ENCODE measurements around the gene GPATCH4.
A peak's percentile ranks its signal among the peaks of the same experiment; 100 is the strongest.

The GPATCH4 gene

GRCh38 chr1:156601122-156601830, at the start of gene GPATCH4:
Gene GPATCH4, minus strand, starts transcription at chr1:156601479.
- peak within 1 kb of the TSS; percentile 89 for H3K27ac ChIP-seq (ENCODE audit: low read depth, low read length)
- no peaks in the 10 kb centered on the region for H3K9me3 ChIP-seq (ENCODE audit: control insufficient read depth, insufficient read depth, low read length)
- peaks cover 36% of the 10 kb centered on the region for H3K36me3 ChIP-seq (ENCODE audit: control insufficient read depth, insufficient read depth, low read length)
- peaks cover 4% of the 10 kb centered on the region; the same call in 1 of the 2 replicates for H3K4me1 ChIP-seq (ENCODE audit: control insufficient read depth, insufficient read depth, low read length)
- peak within 1 kb of the TSS; percentile 90 for H3K4me3 ChIP-seq (ENCODE audit: low read depth, low read length)
- peak within 1 kb of the TSS; percentile 87 for H3K9ac ChIP-seq (ENCODE audit: low read depth, low read length)
- no peaks in the 10 kb centered on the region for H3K27me3 ChIP-seq (ENCODE audit: control insufficient read depth, insufficient read depth, low read length)

DNA sequence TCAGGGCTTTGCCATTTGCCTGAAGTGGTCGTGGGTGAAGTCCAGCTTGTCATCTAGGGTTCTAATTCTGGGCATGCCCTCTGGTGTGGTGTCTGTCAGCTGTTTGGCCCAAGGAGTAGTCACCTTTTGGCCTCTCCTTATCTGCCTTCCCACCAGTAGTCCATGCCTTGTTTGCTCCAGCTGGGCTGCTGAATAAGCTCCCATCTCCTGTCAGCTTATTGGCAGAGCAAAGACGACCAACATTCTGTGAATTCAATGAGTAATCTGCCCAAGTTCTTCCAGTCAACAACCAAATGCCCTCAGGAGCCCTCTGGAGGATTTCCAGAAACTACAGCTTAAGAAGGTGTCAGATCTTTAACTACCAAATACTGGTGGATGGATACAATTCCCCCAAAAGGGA, 47.7 kb upstream of the GPATCH4 start:
- Histone ChIP-seq H3K36me3 (ENCODE audit: control insufficient read depth, insufficient read depth, low read length) (no peaks in the 10 kb centered on the region), H3K9ac (ENCODE audit: low read depth, low read length) (no peak overlapping the region), H3K9me3 (ENCODE audit: control insufficient read depth, insufficient read depth, low read length) (no peaks in the 10 kb centered on the region), H3K27ac (ENCODE audit: low read depth, low read length) (no peak overlapping the region), H3K27me3 (ENCODE audit: control insufficient read depth, insufficient read depth, low read length) (peaks cover 51% of the 10 kb centered on the region), H3K4me1 (ENCODE audit: control insufficient read depth, insufficient read depth, low read length) (no peaks in the 10 kb centered on the region), H3K4me3 (ENCODE audit: low read depth, low read length) (no peak overlapping the region)

- Histone ChIP-seq H3K9me3 (ENCODE audit: control insufficient read depth, insufficient read depth, low read length) (no peaks in the 10 kb centered on the region), H3K36me3 (ENCODE audit: control insufficient read depth, insufficient read depth, low read length) (no peaks in the 10 kb centered on the region), H3K27me3 (ENCODE audit: control insufficient read depth, insufficient read depth, low read length) (peaks cover 51% of the 10 kb centered on the region), H3K27ac (ENCODE audit: low read depth, low read length) (no peak overlapping the region), H3K4me3 (ENCODE audit: low read depth, low read length) (no peak overlapping the region), H3K9ac (ENCODE audit: low read depth, low read length) (no peak overlapping the region), H3K4me1 (ENCODE audit: control insufficient read depth, insufficient read depth, low read length) (no peaks in the 10 kb centered on the region)
These were observed 47.2 kb upstream of the GPATCH4 start for GRCh38 chr1:156648496-156648895.

DNA sequence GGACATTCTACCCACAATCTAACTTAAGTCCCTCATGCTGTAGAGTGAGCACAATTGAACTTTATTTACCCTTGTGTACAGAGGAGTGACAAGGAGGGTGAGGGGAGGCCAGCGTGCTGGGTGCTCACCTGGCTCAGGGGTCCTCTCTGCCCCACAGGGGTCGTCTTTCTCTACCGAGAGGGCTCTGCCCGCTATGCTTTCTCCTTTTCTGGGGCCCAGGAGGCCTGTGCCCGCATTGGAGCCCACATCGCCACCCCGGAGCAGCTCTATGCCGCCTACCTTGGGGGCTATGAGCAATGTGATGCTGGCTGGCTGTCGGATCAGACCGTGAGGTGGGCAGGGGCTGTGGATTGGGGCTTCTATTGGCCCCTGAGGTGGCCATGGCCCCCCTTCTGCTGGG, 46.1 kb upstream of the GPATCH4 start:
- peaks cover 60% of the 10 kb centered on the region for H3K27me3 ChIP-seq (ENCODE audit: control insufficient read depth, insufficient read depth, low read length)
- no peak overlapping the region for H3K4me3 ChIP-seq (ENCODE audit: low read depth, low read length)
- H3K9me3 ChIP-seq (ENCODE audit: control insufficient read depth, insufficient read depth, low read length) = no peaks in the 10 kb centered on the region
- no peaks in the 10 kb centered on the region for H3K36me3 ChIP-seq (ENCODE audit: control insufficient read depth, insufficient read depth, low read length)
- H3K4me1 ChIP-seq (ENCODE audit: control insufficient read depth, insufficient read depth, low read length) = peaks cover 10% of the 10 kb centered on the region; the same call in 1 of the 2 replicates
- H3K27ac ChIP-seq (ENCODE audit: low read depth, low read length) = no peak overlapping the region
- no peak overlapping the region for H3K9ac ChIP-seq (ENCODE audit: low read depth, low read length)

GRCh38 chr1:156646738-156647211, 45.5 kb upstream of the GPATCH4 start:
- H3K9ac ChIP-seq (ENCODE audit: low read depth, low read length) = no peak overlapping the region
- no peaks in the 10 kb centered on the region for H3K36me3 ChIP-seq (ENCODE audit: control insufficient read depth, insufficient read depth, low read length)
- no peak overlapping the region for H3K4me3 ChIP-seq (ENCODE audit: low read depth, low read length)
- no peak overlapping the region for H3K27ac ChIP-seq (ENCODE audit: low read depth, low read length)
- no peaks in the 10 kb centered on the region for H3K9me3 ChIP-seq (ENCODE audit: control insufficient read depth, insufficient read depth, low read length)
- H3K27me3 ChIP-seq (ENCODE audit: control insufficient read depth, insufficient read depth, low read length) = peaks cover 62% of the 10 kb centered on the region
- peaks cover 10% of the 10 kb centered on the region; the same call in 1 of the 2 replicates for H3K4me1 ChIP-seq (ENCODE audit: control insufficient read depth, insufficient read depth, low read length)

DNA sequence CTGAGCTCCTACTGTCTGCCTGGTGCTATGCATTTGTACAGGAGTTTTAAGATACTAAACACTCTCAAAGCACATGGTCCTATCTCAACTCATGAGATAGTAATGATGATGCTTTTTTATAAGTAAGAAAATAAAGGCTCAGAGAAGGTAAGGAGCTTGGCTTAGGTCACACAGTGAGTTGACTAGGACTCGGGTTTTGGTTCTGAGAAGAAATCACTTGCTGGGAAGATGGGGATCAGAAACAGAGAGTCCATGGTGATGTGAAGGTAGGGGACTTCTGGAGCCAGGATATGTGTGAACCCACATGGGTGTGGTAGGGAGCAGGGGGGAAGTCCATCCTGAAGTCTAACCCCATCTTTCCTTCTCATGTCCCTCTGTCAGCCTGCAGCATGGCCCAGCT, 44.4 kb upstream of the GPATCH4 start:
- H3K9ac ChIP-seq (ENCODE audit: low read depth, low read length) = no peak overlapping the region
- no peak overlapping the region for H3K4me3 ChIP-seq (ENCODE audit: low read depth, low read length)
- no peaks in the 10 kb centered on the region for H3K36me3 ChIP-seq (ENCODE audit: control insufficient read depth, insufficient read depth, low read length)
- peaks cover 17% of the 10 kb centered on the region; the same call in 1 of the 2 replicates for H3K4me1 ChIP-seq (ENCODE audit: control insufficient read depth, insufficient read depth, low read length)
- no peak overlapping the region for H3K27ac ChIP-seq (ENCODE audit: low read depth, low read length)
- H3K27me3 ChIP-seq (ENCODE audit: control insufficient read depth, insufficient read depth, low read length) = peaks cover 63% of the 10 kb centered on the region
- H3K9me3 ChIP-seq (ENCODE audit: control insufficient read depth, insufficient read depth, low read length) = no peaks in the 10 kb centered on the region

DNA sequence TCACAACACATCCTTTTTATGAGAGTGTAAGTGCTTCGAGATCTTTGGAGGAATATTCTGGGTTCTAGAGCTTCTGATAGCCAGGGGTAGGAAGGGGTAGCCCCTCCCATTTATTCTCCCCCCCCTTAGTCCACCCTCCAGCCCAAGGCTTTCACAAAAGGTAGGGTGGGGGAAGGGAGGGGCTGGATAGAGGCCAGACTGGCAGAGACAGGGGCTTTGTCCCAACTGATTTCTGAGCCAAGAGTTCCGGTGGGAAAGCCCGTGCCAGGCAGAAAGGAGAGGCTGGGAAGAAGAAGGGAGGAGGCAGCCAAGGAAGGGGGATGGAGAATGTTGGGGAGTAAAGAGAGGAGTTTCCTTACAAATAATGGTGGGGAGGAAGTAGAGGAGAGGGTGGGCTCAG, 43.8 kb upstream of the GPATCH4 start:
- H3K9ac ChIP-seq (ENCODE audit: low read depth, low read length) = no peak overlapping the region
- H3K27me3 ChIP-seq (ENCODE audit: control insufficient read depth, insufficient read depth, low read length) = peaks cover 67% of the 10 kb centered on the region
- H3K4me3 ChIP-seq (ENCODE audit: low read depth, low read length) = no peak overlapping the region
- peaks cover 17% of the 10 kb centered on the region; the same call in 1 of the 2 replicates for H3K4me1 ChIP-seq (ENCODE audit: control insufficient read depth, insufficient read depth, low read length)
- no peaks in the 10 kb centered on the region for H3K9me3 ChIP-seq (ENCODE audit: control insufficient read depth, insufficient read depth, low read length)
- no peak overlapping the region for H3K27ac ChIP-seq (ENCODE audit: low read depth, low read length)
- H3K36me3 ChIP-seq (ENCODE audit: control insufficient read depth, insufficient read depth, low read length) = no peaks in the 10 kb centered on the region

GRCh38 chr1:156644640-156645039, 43.4 kb upstream of the GPATCH4 start:
- peaks cover 71% of the 10 kb centered on the region for H3K27me3 ChIP-seq (ENCODE audit: control insufficient read depth, insufficient read depth, low read length)
- H3K9me3 ChIP-seq (ENCODE audit: control insufficient read depth, insufficient read depth, low read length) = no peaks in the 10 kb centered on the region
- H3K4me1 ChIP-seq (ENCODE audit: control insufficient read depth, insufficient read depth, low read length) = peaks cover 17% of the 10 kb centered on the region; the same call in 1 of the 2 replicates
- no peak overlapping the region for H3K4me3 ChIP-seq (ENCODE audit: low read depth, low read length)
- no peak overlapping the region for H3K9ac ChIP-seq (ENCODE audit: low read depth, low read length)
- no peaks in the 10 kb centered on the region for H3K36me3 ChIP-seq (ENCODE audit: control insufficient read depth, insufficient read depth, low read length)
- no peak overlapping the region for H3K27ac ChIP-seq (ENCODE audit: low read depth, low read length)

DNA sequence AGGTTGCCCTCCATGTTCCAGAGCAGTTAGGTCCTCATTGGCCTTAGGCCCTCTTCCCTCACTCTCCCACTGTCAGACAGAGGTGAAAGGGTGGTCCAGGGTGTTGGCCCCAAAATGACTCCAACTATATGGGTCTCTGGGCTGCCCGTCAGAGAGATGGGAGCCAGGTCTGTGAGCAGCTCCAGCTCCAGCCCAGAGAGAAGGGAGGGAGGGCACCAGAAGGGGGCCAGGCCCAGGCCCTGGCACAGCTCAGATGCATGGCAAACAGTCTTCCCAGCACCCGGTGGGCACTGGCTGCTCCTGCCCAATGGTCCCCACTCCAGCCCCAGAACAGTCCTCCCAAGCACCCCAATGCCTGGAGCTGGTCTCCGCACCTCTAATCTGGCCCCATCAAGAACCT, 42.9 kb upstream of the GPATCH4 start:
- H3K4me1 ChIP-seq (ENCODE audit: control insufficient read depth, insufficient read depth, low read length) = peaks cover 17% of the 10 kb centered on the region; the same call in 1 of the 2 replicates
- no peak overlapping the region for H3K4me3 ChIP-seq (ENCODE audit: low read depth, low read length)
- no peaks in the 10 kb centered on the region for H3K9me3 ChIP-seq (ENCODE audit: control insufficient read depth, insufficient read depth, low read length)
- H3K27ac ChIP-seq (ENCODE audit: low read depth, low read length) = no peak overlapping the region
- peaks cover 76% of the 10 kb centered on the region for H3K27me3 ChIP-seq (ENCODE audit: control insufficient read depth, insufficient read depth, low read length)
- H3K36me3 ChIP-seq (ENCODE audit: control insufficient read depth, insufficient read depth, low read length) = no peaks in the 10 kb centered on the region
- H3K9ac ChIP-seq (ENCODE audit: low read depth, low read length) = no peak overlapping the region

GRCh38 chr1:156643778-156644092, 42.5 kb upstream of the GPATCH4 start:
- no peaks in the 10 kb centered on the region for H3K36me3 ChIP-seq (ENCODE audit: control insufficient read depth, insufficient read depth, low read length)
- peaks cover 17% of the 10 kb centered on the region; the same call in 1 of the 2 replicates for H3K4me1 ChIP-seq (ENCODE audit: control insufficient read depth, insufficient read depth, low read length)
- no peak overlapping the region for H3K4me3 ChIP-seq (ENCODE audit: low read depth, low read length)
- no peak overlapping the region for H3K9ac ChIP-seq (ENCODE audit: low read depth, low read length)
- H3K9me3 ChIP-seq (ENCODE audit: control insufficient read depth, insufficient read depth, low read length) = no peaks in the 10 kb centered on the region
- H3K27ac ChIP-seq (ENCODE audit: low read depth, low read length) = no peak overlapping the region
- H3K27me3 ChIP-seq (ENCODE audit: control insufficient read depth, insufficient read depth, low read length) = peaks cover 80% of the 10 kb centered on the region

GRCh38 chr1:156643049-156643777, 41.9 kb upstream of the GPATCH4 start:
- no peaks in the 10 kb centered on the region for H3K36me3 ChIP-seq (ENCODE audit: control insufficient read depth, insufficient read depth, low read length)
- H3K4me3 ChIP-seq (ENCODE audit: low read depth, low read length) = no peak overlapping the region; the same call in 1 of the 2 replicates
- no peaks in the 10 kb centered on the region for H3K9me3 ChIP-seq (ENCODE audit: control insufficient read depth, insufficient read depth, low read length)
- H3K4me1 ChIP-seq (ENCODE audit: control insufficient read depth, insufficient read depth, low read length) = peaks cover 17% of the 10 kb centered on the region; the same call in 1 of the 2 replicates
- H3K27ac ChIP-seq (ENCODE audit: low read depth, low read length) = no peak overlapping the region
- peaks cover 85% of the 10 kb centered on the region for H3K27me3 ChIP-seq (ENCODE audit: control insufficient read depth, insufficient read depth, low read length)
- H3K9ac ChIP-seq (ENCODE audit: low read depth, low read length) = no peak overlapping the region

Measured in HUES48 (cell line).